SW 1271 (cell line): ENCODE measurements around the gene KSR1.
"Not testable (repeated sequence)": the region's sequence is repeated elsewhere in the genome, so short reads cannot be mapped to it uniquely, and the experiment has no call there.

Experiments used
- DNase-seq, 2 experiments: peaks; one replicate each; lab custom pipeline; 2025; lab: John Stamatoyannopoulos, UW

KSR1 gene

GRCh38 chr17:27455914-27456680, at the start of gene KSR1:
TSS of gene KSR1 (plus strand) at chr17:27456448. CDS start at chr17:27456644, 196 bp downstream.
- DNase-seq = peak; percentile 60 to 61

GRCh38 chr17:27407916-27408864, 48.1 kb upstream of the KSR1 start:
- peak in 1 of 2 experiments; percentile 22 for DNase-seq

GRCh38 chr17:27408891-27409290, 47.4 kb upstream of the KSR1 start:
- DNase-seq = no peak

GRCh38 chr17:27412158-27412557, 44.1 kb upstream of the KSR1 start:
- not testable (repeated sequence) for DNase-seq

GRCh38 chr17:27413315-27413714, 42.9 kb upstream of the KSR1 start:
- DNase-seq = no peak

- DNase-seq = no peak
Observed at GRCh38 chr17:27413792-27414191, 42.5 kb upstream of the KSR1 start.

- DNase-seq = no peak
Observed at GRCh38 chr17:27414271-27414670, 42.0 kb upstream of the KSR1 start.

- no peak for DNase-seq
Observed at GRCh38 chr17:27414694-27415093, 41.6 kb upstream of the KSR1 start.

- DNase-seq = no peak
Observed at GRCh38 chr17:27415120-27415795, 41.0 kb upstream of the KSR1 start.

GRCh38 chr17:27417596-27418365, 38.5 kb upstream of the KSR1 start:
- no peak for DNase-seq

GRCh38 chr17:27418366-27418615, 38.0 kb upstream of the KSR1 start:
- DNase-seq = no peak

GRCh38 chr17:27419156-27419555, 37.1 kb upstream of the KSR1 start:
- no peak for DNase-seq

- no peak for DNase-seq
Observed at GRCh38 chr17:27420211-27420950, 35.9 kb upstream of the KSR1 start.

- no peak for DNase-seq
Observed at GRCh38 chr17:27421111-27421510, 35.1 kb upstream of the KSR1 start.

GRCh38 chr17:27421626-27422025, 34.6 kb upstream of the KSR1 start:
- not testable (repeated sequence) for DNase-seq

- no peak for DNase-seq
Observed at GRCh38 chr17:27422601-27423000, 33.6 kb upstream of the KSR1 start.

GRCh38 chr17:27423651-27424050, 32.6 kb upstream of the KSR1 start:
- DNase-seq = no peak

- DNase-seq = no peak
Observed at GRCh38 chr17:27424516-27424915, 31.7 kb upstream of the KSR1 start.

GRCh38 chr17:27424941-27425340, 31.3 kb upstream of the KSR1 start:
- no peak for DNase-seq

- not testable (repeated sequence) for DNase-seq
Observed at GRCh38 chr17:27425571-27425970, 30.7 kb upstream of the KSR1 start.

GRCh38 chr17:27425991-27426390, 30.3 kb upstream of the KSR1 start:
- DNase-seq = no peak
